Measurements from ENCODE around the gene EIPR1.

Gene EIPR1

GRCh38 chr2:3208179-3208578 lies 169.4 kb downstream of the EIPR1 start:
- FAIRE-seq (no peak), DNase-seq (ENCODE audit: insufficient read length, low spot score) (no peak)
- TF ChIP-seq CTCF (IDR thresholded peaks at IDR 0.05; ENCODE audit: insufficient read depth, missing control alignments): no peak

GRCh38 chr2:3207091-3207491 lies 170.5 kb downstream of the EIPR1 start:
- DNase-seq (ENCODE audit: insufficient read length, low spot score) (no peak), FAIRE-seq (no peak)
- TF ChIP-seq CTCF (IDR thresholded peaks at IDR 0.05; ENCODE audit: insufficient read depth, missing control alignments): no peak

GRCh38 chr2:3205845-3206244 lies 171.8 kb downstream of the EIPR1 start:
- no peak for FAIRE-seq
- DNase-seq (ENCODE audit: insufficient read length, low spot score): no peak
- no peak for TF ChIP-seq CTCF (IDR thresholded peaks at IDR 0.05; ENCODE audit: insufficient read depth, missing control alignments)

GRCh38 chr2:3204031-3204821 lies 173.4 kb downstream of the EIPR1 start:
- no peak for TF ChIP-seq CTCF (IDR thresholded peaks at IDR 0.05; ENCODE audit: insufficient read depth, missing control alignments)
- DNase-seq (ENCODE audit: insufficient read length, low spot score) (no peak), FAIRE-seq (no peak)

- no peak for DNase-seq (ENCODE audit: insufficient read length, low spot score)
- FAIRE-seq: no peak
- no peak for TF ChIP-seq CTCF (IDR thresholded peaks at IDR 0.05; ENCODE audit: insufficient read depth, missing control alignments)
Observed at GRCh38 chr2:3203497-3204019, 174.1 kb downstream of the EIPR1 start.

GRCh38 chr2:3202926-3203325 lies 174.7 kb downstream of the EIPR1 start:
- TF ChIP-seq CTCF (IDR thresholded peaks at IDR 0.05; ENCODE audit: insufficient read depth, missing control alignments): no peak
- DNase-seq (ENCODE audit: insufficient read length, low spot score): no peak

GRCh38 chr2:3201281-3201680 lies 176.3 kb downstream of the EIPR1 start:
- no peak for FAIRE-seq
- no peak for DNase-seq (ENCODE audit: insufficient read length, low spot score)
- TF ChIP-seq CTCF (IDR thresholded peaks at IDR 0.05; ENCODE audit: insufficient read depth, missing control alignments): no peak

More at GRCh38 chr2:3202926-3203325, 174.7 kb downstream of the EIPR1 start:
- FAIRE-seq: no peak

All from D721Med (cell line).